Panc1 (cell line): Measurements from ENCODE around the gene CTNND2. TPM values are rescaled to one million over a fixed set of nuclear protein-coding genes. Genes with fewer than 3 reads are reported as not detected.

ENCODE experiments used
- ATAC-seq: fragments of 200-7000 bp; cut with Tn5 transposase; 2 replicates; pipeline ENCODE4 v1.9.1; 2020; ENCODE audit warnings: mild to moderate bottlenecking, moderate library complexity
- BruUV-seq: library from RNA; stranded (reverse); fragments of 400-500 nt; replicated peaks from 2 replicates; lab custom pipeline; 2021; lab: Mats Ljungman, UMichigan
- CTCF ChIA-PET: fragments of 300-600 bp; sonication (Branson Sonifier 250); formaldehyde crosslinking; loops from one replicate; lab custom pipeline; 2022; ENCODE audit warnings: antibody characterized with exemption; lab: Charles Lee
- POLR2A ChIA-PET: fragments of 300-600 bp; sonication (Branson Sonifier 250); formaldehyde crosslinking; loops from one replicate; lab custom pipeline; 2022; ENCODE audit warnings: antibody characterized with exemption; lab: Charles Lee
- DNase-seq: peaks from one replicate; pipeline ENCODE4 v3.0.0-alpha.2; 2010; ENCODE audit warnings: low read depth, low spot score
- H3K27ac ChIP-seq: 2 replicates; pipeline ENCODE4 v1.5.1; 2011; ENCODE audit warnings: mild to moderate bottlenecking, low read length, inconsistent platforms
- H3K27me3 ChIP-seq: fragments of 200-500 bp; sonication (Bioruptor generic); 2 replicates; pipeline ENCODE4 v1.6.0; 2014; ENCODE audit warnings: low read length, inconsistent platforms; ENCODE audit not compliant: control insufficient read depth, insufficient read depth
- H3K36me3 ChIP-seq: fragments of 200-500 bp; sonication (Bioruptor generic); 2 replicates; pipeline ENCODE4 v1.5.1; 2014; ENCODE audit warnings: inconsistent platforms, mild to moderate bottlenecking, low read length, moderate library complexity; ENCODE audit not compliant: control insufficient read depth, insufficient read depth
- H3K4me1 ChIP-seq: 2 replicates; pipeline ENCODE4 v1.5.1; 2011; ENCODE audit warnings: inconsistent platforms, mild to moderate bottlenecking, low read length, moderate library complexity; ENCODE audit not compliant: control insufficient read depth, insufficient read depth
- H3K4me3 ChIP-seq, 2 experiments: 2 replicates each; pipeline ENCODE4 v1.5.1; 2011 to 2012; ENCODE audit warnings: low read depth in 2 of 2, low read length in 2 of 2, mild to moderate bottlenecking in 2 of 2, inconsistent platforms in 1 of 2, moderate library complexity in 1 of 2
- H3K9me3 ChIP-seq: fragments of 200-500 bp; sonication (Bioruptor generic); 2 replicates; pipeline ENCODE4 v1.5.1; 2014; ENCODE audit warnings: low read depth, mild to moderate bottlenecking, inconsistent platforms, low read length, moderate library complexity; ENCODE audit not compliant: control insufficient read depth, insufficient read depth
- CTCF ChIP-seq: fragments of 450-650 bp; IDR thresholded peaks from 2 replicates; pipeline ENCODE4 v1.5.1; 2017; ENCODE audit warnings: mild to moderate bottlenecking
- POLR2AphosphoS5 ChIP-seq: IDR thresholded peaks from 2 replicates; pipeline ENCODE4 v1.6.1; 2012; ENCODE audit warnings: mild to moderate bottlenecking, low read depth, low read length, moderate library complexity
- REST ChIP-seq, 2 experiments: IDR thresholded peaks; 2 replicates each; pipeline ENCODE4 v1.6.1; 2011 to 2012; ENCODE audit warnings: low read depth in 2 of 2, control low read depth in 1 of 2, low read length in 1 of 2, mild to moderate bottlenecking in 1 of 2, moderate library complexity in 1 of 2; ENCODE audit not compliant: insufficient read depth in 1 of 2
- SIN3A ChIP-seq: IDR thresholded peaks from 2 replicates; pipeline ENCODE4 v1.6.1; 2012; ENCODE audit warnings: low read depth, mild to moderate bottlenecking, low read length, moderate library complexity, borderline replicate concordance; ENCODE audit not compliant: insufficient read depth
- TCF7L2 ChIP-seq: IDR thresholded peaks from 2 replicates; pipeline ENCODE4 v1.6.1; 2011; ENCODE audit warnings: mild to moderate bottlenecking, low read depth, low read length, inconsistent platforms
- in situ Hi-C: cut with HindIII; loops from 2 replicates; pipeline ENCODE4 v1.10.0; 2016; ENCODE audit warnings: low sequenced_read_pairs, low pct_unique_long_range_greater_than_20kb
- intact Hi-C: fragments of 100-400 bp; cut with micrococcal nuclease; formaldehyde crosslinking; loops from one replicate; pipeline ENCODE4 v1.10.0; 2022; ENCODE audit not compliant: unreplicated experiment
- total RNA-seq: library from RNA; stranded (reverse); gene quantifications from one replicate; pipeline ENCODE4 v1.2.1, GENCODE V29; 2021; ENCODE audit not compliant: unreplicated experiment

Gene CTNND2
- total RNA-seq, 1 experiment from 2014 or later = 1.0 TPM

DNA sequence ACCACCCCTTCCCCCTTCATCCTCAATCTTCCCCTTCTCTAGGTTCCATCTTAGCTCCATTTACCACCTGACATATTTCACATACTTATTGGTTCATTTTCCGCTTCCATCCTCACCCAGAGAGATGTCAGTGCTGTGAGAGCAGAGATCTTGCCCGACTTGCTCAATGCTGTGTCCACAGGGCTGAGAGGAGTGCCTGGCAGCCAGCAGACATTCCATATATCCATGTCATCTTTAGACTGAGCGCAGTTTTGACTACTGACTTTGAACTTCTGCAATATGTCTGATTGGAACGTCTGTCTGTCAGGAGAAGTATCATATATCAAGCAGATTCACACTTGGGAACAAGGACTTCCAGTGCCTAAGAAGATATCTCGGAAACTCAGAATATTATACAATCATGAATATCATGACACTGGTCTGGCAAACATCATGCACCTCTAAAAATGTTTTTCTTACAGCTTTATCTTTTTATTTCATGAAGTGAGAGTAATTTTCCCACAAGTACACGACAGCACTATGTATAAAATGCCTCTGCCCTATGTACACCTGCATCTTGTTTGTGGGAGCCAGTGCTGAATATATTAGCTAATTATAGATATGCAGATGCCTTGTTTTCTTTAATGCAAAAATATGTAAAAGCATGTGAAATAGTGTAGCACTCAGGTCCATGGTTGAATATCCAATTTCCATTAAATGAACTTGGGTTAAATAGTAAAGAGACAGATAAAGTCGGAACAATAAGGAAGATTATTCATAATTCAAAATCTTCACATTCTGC is 689.2 kb downstream of the CTNND2 start:
- ChIA-PET CTCF (no interaction called here), POLR2A (no interaction called here)
- no TSS peak for BruUV-seq
- in situ Hi-C loops (no loop called here), intact Hi-C loops (no loop called here)
- Histone ChIP-seq H3K36me3 (no peaks in the 10 kb centered on the region), H3K4me3 (no peak overlapping the region), H3K9me3 (no peaks in the 10 kb centered on the region), H3K27ac (no peak overlapping the region), H3K27me3 (peaks cover 5% of the 10 kb centered on the region), H3K4me1 (no peaks in the 10 kb centered on the region)
- no peak for DNase-seq
- no peak for ATAC-seq
- no peak for TF ChIP-seq CTCF
- no peak for TF ChIP-seq SIN3A
- TF ChIP-seq TCF7L2 = no peak
- TF ChIP-seq POLR2AphosphoS5 = no peak
- no peak for TF ChIP-seq REST (IDR thresholded peaks at IDR 0.05; ENCODE audit: insufficient read depth in 1 of 2, low read depth in 2 of 2, low read length in 1 of 2)

DNA sequence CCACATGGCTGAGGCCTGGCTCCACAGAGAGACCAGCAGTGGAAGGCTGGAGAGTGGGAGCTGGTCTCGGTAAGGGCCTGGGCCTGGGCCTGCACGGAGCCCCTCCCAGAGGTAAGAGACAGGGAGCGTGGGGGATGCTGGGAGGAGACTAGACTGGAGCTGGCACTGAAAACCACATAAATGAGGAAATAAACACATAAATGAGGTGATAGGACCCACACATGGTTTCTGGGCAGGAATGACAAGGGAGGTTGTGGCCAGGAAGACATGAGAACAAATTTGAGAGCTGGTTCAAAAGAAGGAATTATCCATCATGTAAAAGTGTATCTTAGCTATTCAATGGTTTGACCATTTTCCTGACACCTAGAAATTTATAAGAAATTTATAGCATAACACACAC is 691.5 kb downstream of the CTNND2 start:
- intact Hi-C loops (no loop called here), in situ Hi-C loops (no loop called here)
- no peaks in the 10 kb centered on the region for H3K4me1 ChIP-seq
- H3K9me3 ChIP-seq = no peaks in the 10 kb centered on the region
- BruUV-seq = no TSS peak
- no peak for TF ChIP-seq SIN3A
- TF ChIP-seq TCF7L2 = no peak
- no peak for TF ChIP-seq POLR2AphosphoS5
- TF ChIP-seq CTCF = no peak
- no peak for TF ChIP-seq REST (IDR thresholded peaks at IDR 0.05; ENCODE audit: insufficient read depth in 1 of 2, low read depth in 2 of 2, low read length in 1 of 2)
- no peak overlapping the region for H3K4me3 ChIP-seq
- DNase-seq (no peak), ATAC-seq (no peak)
- ChIA-PET CTCF (interaction anchor here (0.6 kb wide), 1 partner anchor 768 kb away, joined by 3 read pairs; no protein-coding TSS in a partner anchor), POLR2A (interaction anchor here (0.6 kb wide), 1 partner anchor 163 kb away, joined by 3 read pairs; no protein-coding TSS in a partner anchor)
- peaks cover 5% of the 10 kb centered on the region; the same call in 1 of the 2 replicates for H3K27me3 ChIP-seq
- H3K27ac ChIP-seq = no peak overlapping the region
- H3K36me3 ChIP-seq = no peaks in the 10 kb centered on the region
